Measurements from ENCODE around the gene PPP3CA.

GRCh38 chr4:100988876-100989275 is 358.4 kb downstream of the PPP3CA start:
- TF ChIP-seq EZH2 (IDR thresholded peaks at IDR 0.05; ENCODE audit: low read depth): no peak
- no peak for TF ChIP-seq CTCF (conservative IDR thresholded peaks at IDR 0.05)
